ENCODE measurements around the gene DNAH11.
"Not testable (repeated sequence)": the region's sequence is repeated elsewhere in the genome, so short reads cannot be mapped to it uniquely, and the experiment has no call there.

DNAH11 gene

DNA sequence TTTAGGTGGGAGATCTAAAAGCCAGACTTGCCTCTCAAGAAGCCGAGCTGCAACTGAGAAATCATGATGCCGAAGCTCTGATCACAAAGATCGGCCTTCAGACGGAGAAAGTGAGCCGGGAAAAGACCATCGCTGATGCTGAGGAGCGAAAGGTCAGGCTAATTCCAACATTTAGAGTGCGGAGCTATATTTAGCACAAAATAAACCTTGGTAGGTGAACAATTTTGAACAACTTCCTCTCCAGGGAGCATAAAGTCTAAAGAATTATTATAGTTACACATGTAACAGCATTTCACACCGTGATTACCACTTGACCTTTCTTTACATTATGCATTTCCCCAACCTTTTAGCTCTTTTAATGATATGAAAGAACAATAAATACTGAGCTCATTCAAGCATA is 236.1 kb downstream of the DNAH11 start:
- no peak for DNase-seq

DNA sequence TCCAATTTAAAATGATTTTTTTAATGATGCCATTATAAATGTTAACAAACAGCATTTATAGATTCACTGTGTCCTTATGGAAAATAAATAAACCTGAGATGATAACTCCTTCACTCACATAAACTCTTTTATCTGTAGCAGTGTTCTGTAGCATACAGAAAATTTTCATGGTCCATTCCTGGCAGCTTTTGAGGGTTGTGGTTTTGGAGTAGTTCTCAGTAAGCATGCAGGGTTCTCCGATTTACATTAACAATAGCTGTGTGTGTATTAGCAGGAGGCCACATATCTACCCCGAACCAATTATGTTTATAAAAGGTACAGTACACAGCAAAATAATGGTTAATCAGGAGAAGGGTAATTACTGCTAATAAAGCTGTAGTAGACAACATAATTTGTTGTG is 240.2 kb downstream of the DNAH11 start:
- no peak for DNase-seq

DNA sequence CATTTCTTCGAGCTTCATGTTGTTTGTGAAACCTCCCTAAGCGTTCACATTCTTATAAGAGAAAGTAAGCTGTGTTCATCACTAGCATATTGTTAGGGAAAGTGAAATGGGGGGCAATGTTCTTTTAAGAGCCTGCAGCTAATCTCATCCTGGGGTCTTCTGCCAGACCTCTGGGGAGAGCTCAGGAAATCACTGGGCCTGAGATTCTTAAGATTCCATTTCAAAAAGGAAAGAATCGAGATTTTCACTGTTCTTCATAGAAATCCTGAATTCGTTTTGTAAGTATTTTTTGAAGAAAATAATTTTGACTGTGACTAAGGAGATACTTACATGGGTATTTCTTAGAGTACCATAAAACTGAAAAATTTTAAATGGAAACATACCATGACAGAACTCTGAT is 242.2 kb downstream of the DNAH11 start:
- no peak for DNase-seq

DNA sequence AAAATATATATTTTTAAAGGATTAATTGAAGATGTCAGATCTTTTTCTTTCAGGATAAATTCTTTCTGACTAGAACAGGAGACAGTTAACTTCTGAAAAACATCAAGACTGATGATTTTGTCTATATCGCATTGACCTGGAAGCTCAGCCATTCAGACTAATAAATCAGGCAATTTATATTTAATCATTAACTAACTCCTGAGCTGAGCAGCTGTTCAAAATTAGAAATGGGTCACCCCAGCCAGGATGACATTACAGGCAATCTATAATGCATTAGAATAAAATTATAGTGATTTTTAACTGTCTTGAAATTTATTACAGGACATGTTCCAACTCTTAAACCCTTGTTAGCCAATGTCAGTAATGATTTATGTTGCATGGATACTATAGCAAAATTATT is 263.0 kb downstream of the DNAH11 start:
- no peak for DNase-seq

DNA sequence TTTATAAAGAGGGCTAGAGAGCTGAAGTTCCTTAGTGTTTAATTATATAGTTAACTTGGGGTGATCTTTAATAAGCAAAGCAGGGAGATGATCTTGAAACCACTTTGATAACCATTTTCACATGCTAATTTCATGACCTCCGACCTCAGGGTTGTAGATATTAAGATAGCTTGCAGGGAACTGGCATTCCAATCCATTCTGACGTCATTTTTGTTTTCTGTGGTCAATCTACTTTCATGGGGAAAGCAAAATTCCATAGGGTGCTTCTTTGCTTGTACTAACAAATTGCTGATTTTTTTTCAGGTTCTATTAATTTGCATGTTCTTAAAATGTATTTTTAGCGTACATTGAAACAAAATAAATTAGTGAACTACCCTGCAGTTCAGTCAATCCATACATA is 263.5 kb downstream of the DNAH11 start:
- no peak for DNase-seq

DNA sequence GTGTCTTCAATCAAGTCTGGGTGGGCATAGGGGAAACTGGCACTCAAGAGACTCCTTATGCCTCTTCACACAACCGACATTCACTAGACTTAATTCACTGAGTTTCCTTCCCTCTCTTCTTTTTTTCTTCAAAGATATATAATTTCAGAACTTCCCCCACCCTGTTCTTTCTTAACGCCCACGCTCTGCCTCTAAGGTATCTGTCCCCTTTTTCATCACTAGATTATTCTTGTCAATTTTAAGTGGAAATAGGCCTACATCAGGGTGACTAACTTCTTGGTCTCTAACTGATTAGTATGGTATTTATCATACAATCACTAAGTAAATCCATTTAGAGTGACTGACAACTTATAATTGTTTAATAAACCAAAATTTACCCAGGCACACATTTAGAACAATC is 276.2 kb downstream of the DNAH11 start:
- peak; percentile 9 for DNase-seq

DNA sequence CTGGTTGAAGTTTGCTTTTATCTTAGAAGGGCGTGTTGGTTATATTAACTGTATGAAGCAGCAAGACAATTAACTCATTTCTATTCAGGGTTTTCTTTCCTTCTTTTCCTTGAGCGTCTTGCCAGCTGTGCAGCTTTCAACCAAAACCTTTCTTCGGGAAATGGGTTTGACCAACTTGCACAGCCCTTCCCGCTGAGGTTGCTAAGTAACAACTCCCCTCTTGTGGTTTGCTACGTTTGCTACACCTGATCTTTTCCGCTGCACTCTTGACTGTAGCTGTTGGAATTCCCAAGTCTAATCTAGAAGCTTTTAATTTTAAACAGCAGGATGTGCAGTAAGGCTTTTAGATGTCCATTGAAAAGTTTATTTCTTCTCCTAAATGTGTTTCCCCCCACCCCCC is 286.0 kb downstream of the DNAH11 start:
- no peak for DNase-seq

DNA sequence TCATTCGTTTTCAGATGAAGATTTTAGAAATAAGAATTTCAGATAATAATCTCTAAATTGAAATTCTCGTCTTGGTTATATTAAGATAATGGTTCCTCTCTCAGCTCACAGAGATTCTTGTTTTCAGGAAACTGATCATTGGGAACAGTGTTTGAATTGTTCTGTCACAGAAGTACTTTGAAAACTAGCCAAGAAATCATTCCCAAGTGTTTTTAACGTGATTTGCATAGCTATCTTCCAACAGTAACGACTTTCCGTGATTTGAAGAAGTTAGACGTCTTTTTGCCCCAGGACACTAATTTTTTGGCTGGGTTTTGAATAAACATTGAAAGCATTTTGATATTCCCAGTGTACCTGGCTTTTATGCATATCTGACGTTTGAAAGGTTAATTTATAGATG is 286.9 kb downstream of the DNAH11 start:
- DNase-seq: no peak

DNA sequence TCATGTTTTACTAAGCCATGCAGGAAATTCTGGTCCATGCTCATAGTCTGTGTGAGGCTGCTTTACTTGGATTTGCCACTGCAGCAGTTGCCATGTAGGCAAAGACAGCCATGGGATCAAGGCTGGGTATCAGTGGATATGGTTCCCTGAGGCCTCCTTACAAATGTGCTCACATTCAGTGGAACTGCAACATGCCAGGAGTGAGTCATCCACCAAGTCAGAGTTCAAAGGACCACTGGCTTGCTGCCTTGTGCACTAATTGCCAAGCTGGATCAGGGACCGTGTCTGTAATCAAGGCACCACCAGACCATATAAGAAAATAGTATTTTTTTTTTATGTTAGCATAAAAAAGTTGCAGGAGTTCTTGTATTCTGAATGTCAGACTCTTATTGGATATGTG is 301.9 kb downstream of the DNAH11 start:
- no peak for DNase-seq

DNA sequence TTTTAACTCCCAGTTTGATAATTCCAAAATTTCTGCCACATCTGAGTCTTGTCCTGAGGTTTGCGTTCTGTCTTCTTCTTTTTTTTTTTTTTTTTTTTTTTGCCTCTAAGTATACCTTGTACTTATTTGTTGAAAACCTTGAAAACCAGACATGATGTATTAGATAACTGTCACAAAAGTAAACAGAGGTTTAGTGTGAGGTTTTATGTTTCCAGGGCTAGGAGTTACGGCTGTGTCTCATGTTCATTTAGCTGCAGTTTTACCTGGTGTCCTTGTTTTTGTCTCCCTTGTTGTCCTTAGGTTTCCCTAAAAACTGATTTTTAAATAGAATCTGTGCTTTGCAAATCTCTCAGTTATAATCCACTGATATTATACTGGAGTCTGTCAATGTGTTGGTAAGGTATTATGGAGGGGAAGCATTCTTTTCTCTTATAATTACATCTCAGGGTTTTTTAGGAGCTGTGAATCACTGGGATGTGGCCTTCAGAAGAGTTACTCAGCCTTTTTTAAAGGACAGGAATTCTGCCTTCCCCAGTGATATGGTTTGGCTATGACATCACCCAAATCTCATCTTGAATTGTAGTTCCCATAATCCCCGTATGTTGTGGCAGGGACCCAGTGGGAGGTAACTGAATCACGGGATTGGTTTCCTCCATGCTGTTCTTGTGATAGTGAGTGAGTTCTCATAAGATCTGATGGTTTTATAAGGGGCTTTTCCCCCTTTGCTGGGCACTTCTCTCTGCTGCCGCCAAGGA is 307.9 kb downstream of the DNAH11 start:
- DNase-seq: no peak

DNA sequence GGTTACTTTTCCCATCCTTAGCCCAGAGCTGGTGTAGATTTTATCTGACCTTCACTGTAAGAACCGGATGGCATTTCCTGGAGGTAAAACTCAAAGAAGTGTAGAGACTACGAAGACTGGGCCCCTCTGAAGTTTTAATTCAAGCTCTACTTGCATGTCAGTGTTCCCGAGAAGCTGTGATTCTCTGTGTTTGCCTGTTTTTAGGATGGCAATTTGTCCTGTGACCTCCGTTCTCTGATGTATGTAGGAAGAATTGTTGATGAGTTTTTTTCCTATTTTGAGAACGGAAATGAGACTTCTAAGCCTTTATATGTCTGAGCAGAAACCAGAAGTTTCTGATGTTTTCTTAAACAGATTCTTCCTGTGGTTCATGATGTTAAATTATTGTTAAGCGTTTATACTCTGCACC is 308.7 kb downstream of the DNAH11 start:
- DNase-seq: no peak

DNA sequence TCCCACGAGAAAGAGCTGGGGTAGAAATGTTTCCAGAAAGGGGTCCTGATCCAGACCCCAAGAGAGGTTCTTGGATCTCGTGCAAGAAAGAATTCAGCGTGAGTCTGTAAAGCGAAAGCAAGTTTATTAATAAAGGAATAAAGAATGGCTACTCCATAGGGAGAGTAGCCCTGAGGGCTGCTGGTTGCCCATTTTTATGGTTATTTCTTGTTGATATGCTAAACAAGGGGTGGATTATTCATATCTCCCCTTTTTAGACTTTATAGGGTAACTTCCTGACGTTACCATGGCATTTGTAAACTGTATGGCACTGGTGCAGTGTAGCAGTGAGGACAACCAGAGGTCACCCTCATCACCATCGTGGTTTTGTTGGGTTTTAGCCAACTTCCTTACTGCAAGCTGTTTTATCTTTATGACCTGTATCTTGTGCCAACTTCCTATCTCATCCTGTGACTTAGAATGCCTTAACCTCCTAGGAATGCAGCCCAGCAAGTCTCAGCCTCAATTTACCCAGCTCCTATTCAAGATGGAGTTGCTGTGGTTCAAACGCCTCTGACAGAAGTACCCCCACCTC is 322.9 kb downstream of the DNAH11 start:
- not testable (repeated sequence) for DNase-seq

DNA sequence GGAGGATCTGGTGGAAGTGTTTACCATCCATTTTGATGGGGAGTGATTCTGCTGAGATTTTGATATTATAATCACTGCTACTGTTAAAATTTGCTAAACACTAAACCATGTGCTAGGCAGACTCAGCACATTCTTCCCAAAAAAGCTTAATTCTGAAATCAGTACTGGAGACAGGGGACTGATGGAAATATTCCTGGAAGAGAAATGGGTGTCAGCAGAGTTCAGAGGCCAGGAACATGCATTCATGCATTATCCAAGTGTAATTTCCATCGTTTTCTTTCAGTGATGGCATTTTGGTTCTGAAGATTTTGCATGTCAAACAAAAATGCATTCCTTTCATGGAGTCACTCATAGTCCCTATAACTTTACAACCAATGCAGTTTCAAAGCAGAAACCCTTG is 323.9 kb downstream of the DNAH11 start:
- no peak for DNase-seq

DNA sequence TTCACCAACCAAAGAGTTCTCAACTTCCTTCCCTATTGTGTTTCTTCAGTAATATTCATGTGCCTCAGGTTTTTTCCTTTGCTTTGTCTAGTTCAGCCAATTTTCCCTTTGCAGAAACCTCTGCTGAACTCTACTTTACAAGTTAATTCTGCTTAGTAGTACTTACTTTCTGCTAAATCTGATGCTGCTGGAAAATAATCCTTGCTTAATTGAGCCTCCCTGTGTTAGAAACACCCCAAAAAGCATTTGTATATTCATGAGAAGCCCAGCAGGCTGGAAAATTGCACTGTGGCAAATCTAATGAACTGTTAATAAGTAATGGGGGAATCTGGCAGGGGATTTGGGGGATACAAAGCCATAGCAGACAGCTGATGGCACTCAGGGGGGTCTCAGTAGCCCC is 324.4 kb downstream of the DNAH11 start:
- no peak for DNase-seq

DNA sequence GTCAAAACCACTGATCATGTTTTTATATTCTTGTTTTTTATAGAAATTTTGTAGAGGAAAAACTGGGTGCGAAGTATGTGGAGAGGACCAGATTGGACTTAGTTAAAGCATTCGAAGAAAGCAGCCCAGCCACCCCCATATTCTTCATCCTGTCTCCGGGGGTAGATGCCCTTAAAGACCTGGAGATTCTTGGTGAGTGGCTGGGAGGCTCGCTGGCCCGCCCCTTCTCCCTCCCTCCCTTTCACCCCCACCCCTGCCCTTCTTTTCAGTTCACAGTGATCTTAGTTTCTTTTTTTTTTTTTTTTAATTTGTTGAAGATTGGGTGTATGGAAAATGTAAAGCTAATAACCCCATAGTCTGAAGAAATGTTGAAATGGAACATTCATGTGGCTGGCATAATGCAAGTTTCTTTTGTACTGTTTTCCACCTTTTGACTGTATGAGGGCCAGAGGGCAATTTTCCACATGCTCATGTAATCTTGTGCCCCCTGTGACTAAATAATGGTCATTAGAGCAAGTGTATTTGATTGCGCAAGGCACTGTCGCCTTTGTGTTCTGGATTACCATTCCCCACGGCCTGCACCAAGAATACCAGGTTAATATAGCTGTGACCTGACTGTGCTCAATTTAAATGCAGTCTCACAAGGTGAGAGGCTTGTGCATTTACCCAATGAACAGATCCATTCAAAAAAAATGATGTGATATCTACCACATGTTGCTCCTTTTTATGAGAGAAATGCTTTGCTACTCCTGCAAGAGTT is 325.2 kb downstream of the DNAH11 start:
- DNase-seq: no peak

DNA sequence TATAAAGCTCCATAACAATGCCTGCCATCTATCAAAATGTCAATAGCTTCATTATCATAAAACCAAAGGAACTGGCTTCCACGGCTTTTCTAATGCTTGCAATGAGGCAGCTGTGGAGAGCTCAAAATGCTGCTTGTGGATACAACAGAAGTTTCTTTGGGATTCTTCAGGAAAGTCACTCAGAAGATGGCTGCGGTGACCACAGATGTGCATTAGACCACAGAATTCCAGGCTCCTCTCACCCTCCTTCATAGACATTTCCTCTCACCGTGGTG is 325.7 kb downstream of the DNAH11 start:
- no peak for DNase-seq

DNA sequence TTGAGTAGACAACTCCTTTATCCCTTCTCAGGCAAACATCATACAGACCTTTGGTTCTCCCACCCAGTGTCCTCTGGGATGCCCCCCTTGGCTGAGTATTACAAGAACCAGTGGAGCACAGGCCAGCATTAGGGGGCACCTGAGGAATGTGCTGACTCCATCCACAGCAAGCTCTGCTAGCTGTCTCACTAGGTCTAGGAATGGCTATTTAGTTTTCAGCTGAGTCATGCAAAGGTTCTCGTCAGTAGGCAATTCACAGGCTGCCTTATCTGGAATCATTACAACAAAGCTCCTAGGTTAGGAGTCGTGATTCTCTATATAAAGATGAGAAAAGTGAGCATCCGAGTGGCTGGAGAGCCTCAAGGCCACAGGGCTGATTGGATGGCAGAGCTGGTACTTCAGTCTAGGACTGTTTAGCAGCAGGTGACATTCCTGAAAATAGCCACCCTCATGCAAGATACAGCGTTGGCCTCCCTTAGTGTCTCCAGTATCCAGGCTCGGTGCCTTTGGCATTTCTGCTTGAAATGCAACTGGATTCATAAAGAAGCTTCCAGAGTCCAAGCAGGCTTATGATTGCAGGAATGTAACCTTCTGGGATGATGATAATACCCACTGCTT is 327.1 kb downstream of the DNAH11 start:
- no peak for DNase-seq

DNA sequence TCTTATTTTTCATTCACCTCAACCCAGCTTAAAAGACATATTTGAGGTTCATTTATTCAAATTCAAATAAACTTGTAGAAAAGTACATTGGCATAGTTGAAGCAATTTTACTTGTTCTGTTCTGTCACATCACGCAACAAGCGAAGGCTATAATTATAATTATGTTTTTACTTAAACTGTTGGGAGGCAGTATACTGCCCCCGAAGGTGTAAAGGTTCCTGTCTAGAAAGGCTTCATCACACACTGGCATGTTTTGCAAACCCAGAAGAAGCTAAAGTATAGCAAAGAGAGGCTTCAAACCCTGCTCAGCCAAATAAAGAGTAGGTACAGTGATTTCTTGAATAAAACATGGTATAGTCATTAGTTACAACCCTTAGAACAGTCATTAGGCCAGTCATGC is 340.2 kb downstream of the DNAH11 start:
- DNase-seq: no peak

DNA sequence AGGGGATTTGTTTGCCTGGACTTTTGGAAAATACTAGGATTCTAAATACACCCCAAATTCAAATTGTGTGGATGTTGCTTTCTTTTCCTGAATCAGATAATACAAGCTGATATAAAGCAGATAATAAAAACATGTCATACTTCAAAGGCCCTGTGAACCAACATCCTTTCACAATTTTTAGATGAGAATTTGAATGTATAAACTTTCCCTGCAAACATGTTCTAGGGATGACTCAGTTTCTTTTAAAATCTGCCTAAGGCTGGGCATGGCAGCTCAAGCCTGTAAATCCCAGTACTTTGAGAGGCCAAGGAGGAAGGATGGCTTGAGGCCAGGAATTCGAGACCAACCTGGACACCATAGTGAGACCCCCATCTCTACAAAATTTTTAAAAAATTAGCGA is 340.7 kb downstream of the DNAH11 start:
- not testable (repeated sequence) for DNase-seq

DNA sequence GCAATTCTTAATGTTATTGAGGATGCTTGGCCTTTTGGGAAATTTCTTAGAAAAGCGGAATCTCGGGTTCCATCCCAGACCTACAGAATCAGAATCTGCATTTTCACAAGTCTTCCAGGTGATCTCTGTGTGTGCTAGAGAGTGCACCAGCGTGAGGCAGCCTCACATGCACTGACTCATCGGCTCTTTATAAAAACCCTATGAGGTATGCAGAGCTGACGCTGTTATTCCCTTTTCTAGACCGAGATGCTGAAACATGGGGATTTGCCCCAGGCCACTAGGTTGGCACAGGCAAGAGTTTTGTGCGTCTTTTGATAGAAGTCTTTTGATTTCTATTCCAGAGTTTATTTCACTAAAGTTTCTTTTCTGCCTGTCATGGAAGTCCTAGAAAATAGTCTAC is 341.7 kb downstream of the DNAH11 start:
- DNase-seq: no peak

DNA sequence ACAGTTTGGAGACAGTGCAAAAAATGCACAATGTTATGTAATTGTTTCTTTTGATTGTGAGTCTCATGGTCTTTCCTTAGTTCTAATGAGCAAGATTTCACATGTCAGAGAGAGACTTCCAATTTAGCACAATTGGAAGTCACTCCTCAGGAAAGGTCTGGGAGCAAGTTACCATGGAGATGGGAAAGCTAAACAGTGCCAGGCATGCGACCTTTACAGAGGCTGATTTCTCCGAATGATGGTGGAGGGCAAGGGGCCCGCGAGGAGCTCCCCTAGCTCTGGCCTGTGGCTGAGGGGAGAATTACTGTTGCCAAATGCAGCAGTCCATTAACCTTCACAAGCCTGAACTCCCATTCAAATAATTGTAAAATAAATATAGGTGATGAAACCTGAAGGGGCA is 343.6 kb downstream of the DNAH11 start:
- no peak for DNase-seq

DNA sequence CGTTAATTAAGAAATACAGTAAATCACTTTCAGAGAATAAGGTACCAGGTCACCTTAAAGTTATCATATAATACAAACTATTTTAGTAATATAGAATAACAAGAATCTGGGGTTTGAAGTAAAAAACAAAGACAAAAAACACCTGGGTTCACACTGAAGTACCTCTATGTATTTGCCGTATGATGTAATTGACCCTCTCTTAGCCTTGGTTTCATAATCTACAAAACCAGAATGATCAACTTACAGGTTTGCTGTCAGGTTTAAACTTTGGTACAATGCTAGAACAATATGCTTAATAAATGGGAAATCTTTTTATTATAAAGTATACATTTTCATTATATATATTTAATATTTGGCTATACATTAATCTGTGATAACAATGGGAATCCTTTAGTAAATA is 344.5 kb downstream of the DNAH11 start:
- DNase-seq: no peak

DNA sequence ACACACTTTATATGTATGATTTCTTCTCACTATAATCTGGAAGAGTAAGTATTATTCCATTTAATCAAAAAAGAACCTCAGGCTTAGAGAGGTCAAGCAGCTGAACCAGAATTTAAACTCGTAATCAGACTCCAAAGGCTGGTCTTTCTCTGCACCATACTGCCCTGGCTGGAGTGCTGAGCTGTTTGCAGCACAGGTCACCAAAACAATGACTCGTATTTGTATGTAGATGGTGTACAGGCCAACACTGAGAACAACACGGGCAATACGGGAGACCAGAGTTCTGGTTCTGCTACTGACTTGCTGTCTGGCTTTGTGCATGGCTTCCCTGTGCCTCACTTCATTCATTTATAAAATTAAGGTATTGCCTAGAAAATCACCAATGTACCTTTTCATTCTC is 344.9 kb downstream of the DNAH11 start:
- DNase-seq: no peak

DNA sequence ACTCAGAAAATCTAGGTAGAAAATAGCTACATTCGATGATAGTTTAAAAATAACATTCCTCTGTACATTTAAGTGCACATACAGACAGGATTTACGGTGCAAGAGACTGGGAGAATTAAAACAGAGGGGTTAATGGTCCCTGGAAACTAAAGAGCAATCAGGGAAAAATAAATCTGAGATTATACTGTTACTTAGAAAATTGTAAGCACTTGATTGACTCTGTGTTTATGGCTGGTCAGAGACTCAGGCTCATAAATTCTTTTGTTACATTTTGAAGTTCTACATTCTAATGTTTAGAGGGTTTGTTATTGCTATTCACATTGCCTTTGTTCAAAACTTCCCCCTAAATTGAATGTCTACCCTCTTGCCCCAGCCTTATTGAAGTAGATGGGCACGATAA is 348.5 kb downstream of the DNAH11 start:
- DNase-seq: no peak
